Measurements from ENCODE around the gene IQSEC3.
"Not testable (repeated sequence)": the region's sequence is repeated elsewhere in the genome, so short reads cannot be mapped to it uniquely, and the experiment has no call there.

IQSEC3 gene

DNA sequence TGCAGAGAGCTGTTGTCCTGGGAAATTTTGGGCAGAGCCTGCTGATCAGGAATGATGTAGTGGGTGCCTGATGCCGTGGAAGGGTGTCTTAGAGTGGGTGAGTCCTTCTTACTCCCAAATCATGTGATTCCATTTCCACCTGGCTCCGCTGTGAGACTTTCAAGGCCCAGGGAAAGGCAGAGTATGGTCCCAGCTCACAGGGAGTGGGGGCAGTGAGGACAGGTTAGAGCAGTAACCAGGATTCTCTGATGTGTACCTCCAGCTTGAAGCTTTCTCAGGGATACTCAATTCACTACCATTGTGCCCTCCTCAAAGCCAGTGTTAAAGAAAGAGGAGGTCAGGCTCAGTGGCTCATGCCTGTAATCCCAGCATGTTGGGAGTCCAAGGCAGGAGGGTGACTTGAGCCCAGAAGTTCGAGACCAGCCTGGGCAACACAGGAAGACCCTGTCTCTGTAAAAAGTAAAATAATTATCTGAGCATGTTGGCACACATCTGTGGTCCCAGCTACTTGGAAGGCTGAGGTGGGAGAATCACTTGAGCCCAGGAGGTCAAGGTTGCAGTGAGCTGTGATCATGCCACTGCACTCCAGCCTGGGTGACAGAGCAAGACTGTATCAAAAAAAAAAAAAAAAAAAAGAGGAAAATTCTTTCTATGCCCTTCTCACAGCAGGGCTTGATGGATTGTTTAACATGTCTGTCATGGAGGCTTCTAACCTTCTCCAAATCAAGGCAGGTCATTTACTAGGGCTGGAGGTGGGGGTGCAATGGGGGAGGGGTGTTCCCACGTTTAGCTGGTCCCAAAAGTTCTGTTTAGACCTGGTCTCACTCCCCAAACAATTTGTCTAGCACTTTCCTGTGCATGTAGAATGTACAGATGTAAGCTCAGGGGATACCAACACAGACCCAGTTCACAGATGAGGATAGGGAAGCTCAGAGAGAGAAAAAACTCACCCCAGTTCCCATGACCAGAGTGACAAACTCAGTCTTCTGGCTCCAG is 12.5 kb upstream of the IQSEC3 start:
- DNase-seq: no peak

DNA sequence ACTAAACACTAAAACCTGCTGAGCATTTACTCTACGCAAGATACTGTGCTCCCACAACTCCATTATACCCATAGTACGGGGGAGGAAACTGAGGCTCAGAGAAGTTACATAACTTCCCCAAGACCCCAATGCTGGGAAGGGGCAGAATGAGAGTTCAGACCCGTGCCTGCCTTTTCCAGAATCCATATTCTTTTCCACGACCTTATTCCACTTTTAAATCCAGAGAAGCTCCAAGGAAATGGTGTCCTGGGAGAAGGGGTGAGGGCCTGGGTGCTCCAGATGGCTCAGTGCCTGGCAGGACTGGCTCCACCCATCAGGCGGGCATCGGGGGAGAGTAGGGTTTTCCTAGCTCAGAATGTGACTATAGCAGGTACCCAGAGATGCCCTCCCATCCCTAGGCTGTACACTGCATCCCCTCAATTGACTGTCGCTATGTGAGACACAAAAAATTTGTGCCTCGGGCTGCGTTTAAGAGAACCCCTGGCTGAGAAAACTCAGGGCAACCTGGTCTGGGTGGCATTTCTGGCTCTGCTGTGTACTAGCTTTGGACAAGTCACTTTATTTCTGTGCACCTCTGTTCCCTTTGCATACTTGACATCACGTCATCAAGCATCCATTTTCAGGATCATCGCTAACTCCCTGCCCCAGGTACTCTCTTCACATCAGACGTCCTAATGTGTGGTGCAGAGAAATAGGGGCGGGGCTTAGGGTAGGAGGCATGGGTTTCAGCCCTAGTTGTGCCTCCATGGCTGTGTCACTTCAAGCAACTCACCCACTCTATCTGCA is 11.6 kb upstream of the IQSEC3 start:
- no peak for DNase-seq

DNA sequence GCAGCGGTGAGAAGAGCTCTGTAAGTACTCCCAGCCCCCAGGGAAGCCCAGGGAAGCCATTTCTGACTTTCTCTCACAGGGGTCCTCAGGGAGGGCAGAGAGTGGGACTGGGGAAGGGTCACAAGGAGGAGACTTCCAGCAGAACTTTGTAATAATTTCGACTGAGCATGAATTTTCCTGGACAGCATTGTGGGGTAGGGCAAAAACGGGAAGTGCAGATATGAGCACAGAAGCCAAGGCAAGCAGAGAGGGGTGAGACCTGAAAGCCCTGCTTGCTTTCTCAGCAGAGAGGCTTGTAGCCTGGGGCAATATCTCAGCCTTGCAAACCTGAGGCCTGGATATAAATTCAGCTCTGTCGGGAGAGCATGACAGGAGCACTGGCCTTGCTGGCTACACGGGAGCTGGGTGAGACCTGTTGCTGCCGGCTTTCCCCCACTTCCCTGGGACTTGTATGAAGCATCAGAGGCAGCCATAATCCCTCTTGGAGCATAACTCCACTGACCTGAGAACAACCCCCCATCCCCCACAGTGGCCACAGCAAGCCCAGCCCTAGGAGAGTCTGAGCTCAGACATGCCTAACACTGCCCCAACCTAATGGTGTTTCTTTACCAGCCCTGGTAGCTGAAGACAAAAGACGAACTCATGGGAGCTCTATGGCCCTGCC is 9.8 kb upstream of the IQSEC3 start:
- DNase-seq: no peak

DNA sequence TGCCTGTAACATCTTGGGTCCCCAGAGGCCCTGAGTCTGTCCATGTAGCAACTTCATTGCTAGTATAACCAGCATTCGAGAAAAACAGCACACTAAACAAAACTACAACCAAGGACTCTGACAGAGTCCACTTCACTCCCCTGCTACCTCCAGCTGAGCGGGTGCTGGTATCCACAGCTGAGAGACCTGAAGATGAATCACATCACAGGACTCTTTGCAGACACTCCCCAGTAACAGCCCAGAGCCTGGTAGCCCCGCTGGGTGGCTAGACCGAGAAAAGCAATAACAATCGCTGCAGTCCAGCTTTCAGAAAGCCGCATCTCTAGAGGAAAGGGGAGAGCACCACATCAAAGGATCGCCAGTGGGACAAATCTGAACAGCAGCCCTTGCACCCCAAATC is 9.0 kb upstream of the IQSEC3 start:
- DNase-seq: no peak

DNA sequence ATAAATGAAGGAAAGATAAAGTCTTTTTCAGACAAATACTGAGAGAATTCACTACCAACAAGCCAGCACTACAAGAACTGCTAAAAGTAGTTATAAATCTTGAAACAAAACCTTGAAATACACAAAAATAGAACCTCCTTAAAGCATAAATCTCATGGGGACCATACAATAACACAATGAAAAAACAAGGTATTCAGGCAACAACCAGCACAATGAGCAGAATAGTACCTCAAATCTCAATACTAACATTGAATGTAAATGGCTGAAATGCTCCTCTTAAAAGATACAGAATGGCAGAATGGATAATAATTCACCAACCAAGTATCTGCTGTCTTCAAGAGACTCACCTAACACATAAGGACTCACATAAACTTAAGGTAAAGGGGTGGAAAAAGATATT is 7.7 kb upstream of the IQSEC3 start:
- DNase-seq: no peak

DNA sequence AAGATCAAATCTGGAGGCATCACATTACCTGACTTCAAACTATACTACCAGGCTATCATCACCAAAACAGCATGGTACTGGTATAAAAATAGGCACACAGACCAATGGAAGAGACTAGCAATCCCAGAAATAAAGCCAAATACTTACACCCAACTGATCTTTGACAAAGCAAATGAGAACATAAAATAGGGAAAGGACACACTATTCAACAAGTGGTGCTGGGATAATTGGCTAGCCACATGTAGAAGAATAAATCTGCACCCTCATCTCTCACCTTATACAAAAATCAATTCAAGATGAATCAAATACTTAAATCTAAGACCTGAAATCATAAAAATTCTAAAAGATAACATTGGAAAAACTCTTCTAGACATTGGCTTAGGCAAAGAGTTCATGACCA is 4.7 kb upstream of the IQSEC3 start:
- not testable (repeated sequence) for DNase-seq

DNA sequence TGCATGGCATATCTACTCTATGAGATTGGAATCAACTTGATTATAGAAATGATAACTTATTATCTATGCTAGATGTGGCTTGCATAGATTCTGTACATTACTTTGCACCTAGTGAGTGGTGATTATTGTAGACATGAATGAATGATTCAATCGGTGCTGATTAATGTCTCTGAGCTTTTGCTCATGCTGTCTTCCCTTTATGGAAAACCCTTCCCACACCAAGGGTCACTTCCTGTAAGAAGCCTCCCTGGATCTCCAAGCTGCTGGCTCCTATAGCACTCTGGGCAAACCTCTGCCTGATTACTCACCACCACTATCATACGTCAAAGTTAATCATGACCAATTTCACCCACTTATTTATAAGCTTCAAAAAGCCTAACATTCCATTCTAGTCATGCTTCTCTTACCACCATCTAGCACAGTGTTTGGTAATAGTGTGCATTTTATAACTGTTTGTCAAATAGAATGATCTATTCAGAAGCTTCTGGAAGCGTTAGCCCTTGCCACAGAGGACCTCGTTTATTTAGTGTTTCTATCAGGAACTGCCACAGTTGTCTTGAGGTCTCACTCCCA is 990 bp upstream of the IQSEC3 start:
- DNase-seq: not testable (repeated sequence)

DNA sequence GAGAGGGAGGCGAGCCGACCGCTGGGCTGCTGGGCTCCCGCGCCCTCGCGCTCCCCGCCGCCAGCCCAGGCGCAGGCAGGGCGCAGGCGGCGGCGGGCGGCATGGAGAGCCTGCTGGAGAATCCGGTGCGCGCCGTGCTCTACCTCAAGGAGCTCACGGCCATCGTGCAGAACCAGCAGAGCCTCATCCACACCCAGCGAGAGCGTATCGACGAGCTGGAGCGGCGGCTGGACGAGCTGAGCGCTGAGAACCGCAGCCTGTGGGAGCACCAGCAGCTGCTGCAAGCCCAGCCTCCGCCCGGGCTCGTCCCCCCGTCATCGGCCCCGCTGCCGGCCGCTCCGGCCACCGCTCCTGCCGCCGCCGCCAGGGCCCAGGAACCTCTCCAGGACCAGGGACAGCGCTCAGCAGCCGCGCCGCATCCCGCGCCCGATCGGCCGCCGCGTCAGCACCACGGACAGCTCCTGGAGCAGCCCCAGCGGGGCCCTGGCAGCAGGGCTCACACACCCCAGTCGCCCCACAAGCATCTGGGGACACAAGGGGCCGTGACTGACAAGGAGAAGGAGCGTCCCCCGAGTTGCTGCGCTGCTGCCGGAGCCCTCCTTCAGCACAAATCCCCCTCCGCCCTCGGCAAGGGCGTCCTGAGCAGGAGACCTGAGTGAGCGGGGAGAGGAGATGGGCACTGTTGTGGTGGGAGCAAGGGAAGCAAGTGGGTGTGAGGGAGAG is 376 bp downstream of the IQSEC3 start:
- not testable (repeated sequence) for DNase-seq

DNA sequence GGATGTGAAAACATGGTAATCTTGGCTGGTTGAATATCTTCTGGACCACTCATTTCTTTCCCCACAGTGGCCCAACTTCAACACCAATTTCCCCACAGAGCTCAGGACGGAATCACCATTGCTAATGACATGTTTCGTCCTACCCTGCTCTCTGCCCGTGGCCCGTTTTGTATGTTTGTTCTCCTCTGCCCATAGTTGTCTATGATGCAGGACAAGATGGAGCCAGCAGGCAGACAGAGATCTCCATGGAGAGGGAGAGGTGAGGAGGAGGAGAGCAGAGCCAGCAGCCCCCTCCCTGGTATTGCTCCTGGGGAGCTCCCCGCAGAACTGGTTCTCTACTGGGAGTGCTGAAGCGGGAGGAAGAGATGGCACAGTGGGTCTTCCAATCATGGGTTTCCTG is 3.1 kb downstream of the IQSEC3 start:
- not testable (repeated sequence) for DNase-seq

DNA sequence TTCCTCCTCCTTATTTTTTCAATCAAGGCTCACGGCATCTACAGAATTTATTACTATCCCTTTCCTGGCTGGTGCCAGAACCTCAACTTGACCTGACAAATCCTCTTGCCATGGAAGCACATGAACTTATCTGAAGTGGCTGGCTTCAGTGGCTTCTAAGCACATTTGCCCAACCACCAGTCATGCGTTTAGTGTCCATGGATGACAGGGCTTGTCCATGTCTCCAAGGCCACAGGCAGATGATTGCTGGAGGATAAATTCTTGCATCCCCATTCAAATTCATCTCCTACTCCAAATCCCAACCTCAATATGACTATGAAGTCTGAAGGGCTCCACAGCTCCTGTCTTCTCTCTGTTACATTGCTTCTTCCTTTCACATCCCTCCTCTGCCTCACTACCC is 4.0 kb downstream of the IQSEC3 start:
- DNase-seq: not testable (repeated sequence)

DNA sequence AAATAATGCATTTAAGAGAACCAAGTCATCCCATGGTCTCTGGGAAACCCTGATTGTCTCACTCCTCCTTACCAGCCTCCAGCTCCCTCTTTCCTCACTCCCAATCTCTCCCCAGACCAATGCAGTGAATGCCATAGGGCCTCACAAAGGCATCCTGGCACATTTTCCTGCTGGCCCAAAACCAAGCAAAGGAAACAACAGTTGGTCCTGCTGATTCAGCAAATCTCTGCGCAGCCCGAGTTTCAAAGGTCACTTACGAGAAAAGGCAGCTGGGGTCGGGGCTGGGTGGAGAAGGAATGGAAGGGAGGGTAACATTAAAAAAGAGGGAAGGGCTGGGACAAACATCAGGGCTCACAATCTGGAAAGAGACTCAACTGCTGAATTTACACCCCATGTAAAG is 5.5 kb downstream of the IQSEC3 start:
- not testable (repeated sequence) for DNase-seq

DNA sequence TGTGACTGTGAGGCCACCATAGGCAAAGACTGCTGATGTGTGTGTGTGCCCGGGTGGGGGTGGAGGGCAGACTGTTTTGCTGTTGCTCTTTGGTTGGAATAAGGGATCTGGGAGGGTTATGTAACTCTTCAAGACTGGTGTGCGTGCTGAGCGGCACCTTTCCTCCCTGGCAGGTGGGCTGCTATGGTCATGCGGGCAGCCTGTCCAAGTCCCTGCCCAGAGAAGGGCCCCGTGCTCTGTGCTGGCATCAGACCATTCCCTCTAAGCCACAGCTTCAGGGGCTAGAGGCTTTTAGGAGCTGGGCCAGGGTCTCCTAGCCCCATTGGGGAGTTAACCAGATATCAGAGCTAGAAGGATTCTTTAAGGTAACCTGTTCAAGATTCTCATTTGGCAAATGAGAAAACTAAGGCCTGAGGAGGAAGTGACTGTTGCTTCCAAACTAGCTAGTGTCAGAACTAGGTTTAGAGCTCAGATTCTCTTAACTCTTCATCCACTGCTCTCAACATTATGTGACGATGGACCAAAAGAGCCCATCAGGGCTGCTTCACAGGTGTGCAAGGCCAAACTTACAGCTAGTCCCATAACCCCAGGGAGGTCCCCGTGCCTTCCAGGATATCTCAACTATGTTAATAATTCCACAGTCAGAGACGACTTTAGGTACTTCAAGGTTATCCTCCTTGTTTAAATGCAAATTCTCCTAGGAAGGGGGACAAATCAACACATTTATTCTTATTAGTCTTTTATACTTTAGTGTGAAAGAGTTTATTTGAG is 8.0 kb downstream of the IQSEC3 start:
- not testable (repeated sequence) for DNase-seq

DNA sequence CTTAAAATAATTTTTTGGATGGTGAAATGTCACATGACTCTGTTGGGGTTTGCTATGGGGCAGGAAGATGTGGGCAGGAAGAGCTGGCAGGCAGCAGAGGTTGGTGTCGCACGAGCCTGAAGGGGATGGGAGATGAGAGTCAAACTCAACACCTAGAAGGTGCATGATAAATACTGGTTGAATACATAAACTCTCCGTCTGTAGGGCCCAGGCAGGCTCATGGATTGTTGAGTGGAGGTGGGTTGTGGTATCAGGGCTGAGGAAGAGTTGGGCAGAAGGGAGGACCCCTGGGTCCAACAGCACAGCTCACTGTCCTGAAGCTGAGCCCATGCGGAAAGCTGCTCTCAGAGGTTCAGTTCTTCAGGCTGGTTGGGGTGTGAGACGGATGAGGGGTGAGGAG is 9.0 kb downstream of the IQSEC3 start:
- not testable (repeated sequence) for DNase-seq

DNA sequence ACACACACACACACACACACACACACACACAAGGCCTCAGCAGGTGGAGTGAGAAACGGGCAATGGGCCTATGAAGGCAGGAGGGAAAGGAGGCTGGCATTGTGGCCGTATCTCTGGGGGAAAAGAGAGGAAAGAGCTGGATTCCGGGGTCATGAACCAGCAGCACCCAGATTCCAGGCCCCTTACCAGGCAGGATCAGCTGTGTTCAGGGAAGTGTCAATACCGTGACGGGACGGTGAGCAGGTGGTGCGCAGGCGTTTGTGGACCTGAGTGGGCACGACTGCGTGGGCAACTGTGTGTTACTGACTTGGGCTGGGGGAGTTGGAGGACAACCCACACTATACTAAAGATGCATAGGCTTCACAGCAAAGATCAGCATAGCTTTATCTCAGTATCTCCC is 9.5 kb downstream of the IQSEC3 start:
- DNase-seq: not testable (repeated sequence)

DNA sequence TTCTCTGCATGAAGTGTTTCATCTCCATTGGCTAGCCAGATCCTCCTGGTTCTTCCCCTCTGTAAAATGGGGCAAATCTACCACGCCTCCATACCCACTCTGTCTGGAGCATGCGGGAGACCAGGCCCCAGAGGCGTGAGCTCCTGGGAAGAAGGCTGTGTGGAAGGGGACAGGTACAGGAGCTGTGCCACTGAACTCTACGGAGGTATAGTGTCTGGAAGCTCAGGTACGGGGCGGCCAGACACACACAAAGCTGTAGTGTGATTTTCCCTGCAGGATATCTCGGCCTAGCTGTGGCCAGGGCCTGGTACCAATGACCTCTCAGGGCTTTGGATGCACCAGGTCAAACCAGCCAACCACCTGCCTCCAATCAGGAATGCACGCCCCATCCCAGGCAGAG is 10.0 kb downstream of the IQSEC3 start:
- DNase-seq: not testable (repeated sequence)

DNA sequence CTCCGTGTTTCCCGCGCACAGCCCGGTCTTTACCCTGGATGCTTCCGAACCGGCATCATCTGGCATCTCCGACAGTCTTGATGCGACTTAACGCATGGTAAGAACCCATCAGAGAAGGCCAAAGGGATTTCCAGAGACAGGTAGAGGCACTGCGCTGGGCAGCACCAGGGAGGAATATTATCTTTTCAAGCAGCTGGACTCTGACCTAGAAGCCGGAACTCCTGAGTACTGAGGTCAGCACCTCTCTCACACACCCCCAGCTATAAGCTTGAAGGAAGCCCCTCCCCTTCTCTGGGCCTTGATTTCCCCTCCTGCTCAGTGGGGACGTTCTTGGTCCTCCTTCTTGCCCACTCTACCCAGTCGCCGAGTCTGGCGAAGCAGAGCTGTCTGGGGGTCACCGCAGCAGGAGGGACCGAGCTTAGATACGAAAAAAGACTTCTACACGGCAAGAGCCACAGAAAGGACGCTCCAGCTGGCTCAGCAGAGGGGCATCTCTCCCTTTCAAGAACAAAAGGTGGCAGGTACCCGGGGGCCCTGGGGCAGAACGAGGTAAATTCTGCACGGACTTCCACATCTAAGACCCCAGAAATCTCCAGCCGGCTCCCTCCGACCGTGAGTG is 10.6 kb downstream of the IQSEC3 start:
- DNase-seq: not testable (repeated sequence)

DNA sequence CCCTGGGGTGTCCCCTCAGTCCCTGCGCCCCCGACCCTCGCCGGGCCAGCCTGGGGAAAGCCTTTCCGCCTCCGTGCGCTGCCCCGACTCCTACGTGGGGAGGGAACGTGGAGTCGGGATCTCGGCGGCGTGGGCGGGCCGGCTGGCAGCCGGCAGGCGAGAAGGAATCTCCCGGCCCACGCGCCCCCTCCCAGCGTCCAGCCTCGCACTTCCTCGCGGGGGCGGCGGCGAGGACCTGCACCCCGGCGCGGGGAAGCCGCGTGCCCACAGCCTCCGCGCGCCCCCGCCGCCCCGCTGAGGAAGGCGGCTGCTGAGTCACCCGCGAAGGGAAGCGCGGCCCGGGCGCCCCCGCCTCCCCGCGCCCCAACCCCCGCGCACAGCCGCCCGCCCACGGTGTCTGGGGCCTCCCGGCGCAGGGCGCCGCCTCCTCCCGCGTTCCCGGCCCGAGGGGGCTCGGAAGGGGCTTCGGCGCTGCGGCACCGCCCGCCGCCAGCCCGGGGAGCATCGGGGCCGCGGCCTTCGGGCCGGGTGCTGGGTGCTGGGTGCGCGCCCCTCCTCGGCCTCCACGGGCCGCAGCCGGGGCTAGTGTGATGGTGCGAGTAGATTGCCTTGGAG is 11.3 kb downstream of the IQSEC3 start:
- not testable (repeated sequence) for DNase-seq

DNA sequence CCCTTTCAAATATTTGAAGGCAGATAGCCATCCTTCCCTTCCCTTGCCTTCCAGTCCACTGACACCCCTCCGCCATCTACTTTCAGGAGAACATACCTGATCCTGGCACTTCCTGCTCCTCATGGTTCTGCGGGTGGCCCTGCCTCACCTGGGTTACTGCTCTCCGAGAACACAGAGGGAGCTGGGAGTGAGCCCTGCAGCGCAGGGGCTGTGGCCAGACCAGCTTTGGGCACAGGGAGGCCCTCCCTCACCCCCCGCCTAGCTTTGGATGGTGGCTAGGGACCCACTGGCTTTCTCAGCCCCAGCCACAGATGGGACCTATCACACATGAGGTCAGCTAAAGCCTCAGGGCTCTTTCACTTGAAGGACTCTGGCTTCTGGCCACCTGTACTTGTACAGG is 12.4 kb downstream of the IQSEC3 start:
- no peak for DNase-seq

DNA sequence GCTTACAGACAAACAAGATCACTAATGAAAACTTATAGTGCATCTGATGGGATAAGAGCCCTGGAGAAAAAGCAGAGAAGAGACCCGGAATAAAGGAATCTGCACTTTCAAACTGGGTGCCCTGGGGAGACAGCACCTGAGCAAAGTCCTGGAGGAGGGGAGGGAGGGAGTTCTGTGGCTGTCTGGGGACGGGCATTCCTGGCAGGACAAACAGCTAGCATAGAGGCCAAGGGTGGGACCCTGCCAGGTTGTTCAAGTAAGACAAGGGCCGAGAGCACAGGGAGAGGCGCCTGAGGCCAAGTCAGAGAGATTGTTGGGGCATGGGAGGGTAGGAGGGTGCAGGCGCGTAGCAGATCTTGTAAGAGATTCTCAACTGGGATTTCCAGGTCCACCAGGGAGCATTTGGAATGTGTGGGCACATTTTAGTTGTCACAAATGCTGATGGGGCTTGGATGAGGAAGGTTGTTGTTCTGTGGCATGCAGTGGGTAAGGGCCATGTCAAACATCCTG is 14.2 kb downstream of the IQSEC3 start:
- DNase-seq: no peak

DNA sequence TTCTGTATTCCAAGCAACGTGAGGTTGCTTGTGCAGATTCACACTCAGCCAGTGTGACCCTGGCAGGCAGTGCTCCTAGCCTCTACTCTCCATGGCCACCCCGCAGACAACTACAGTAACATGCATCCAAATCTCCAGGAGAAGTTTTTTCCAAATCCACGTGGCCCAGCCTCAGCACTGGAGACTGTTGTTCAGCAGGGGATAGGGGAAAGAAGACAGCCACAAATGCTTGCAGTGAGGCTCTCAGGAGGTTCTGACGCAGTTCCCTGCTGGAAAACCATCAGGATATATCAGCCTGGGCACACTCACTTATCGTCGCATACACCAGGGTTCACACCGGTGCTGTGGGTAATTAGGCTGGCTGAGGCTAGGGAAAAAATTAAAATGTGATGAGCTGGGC is 16.2 kb downstream of the IQSEC3 start:
- no peak for DNase-seq
